HL-60 (cell line): ENCODE data around the gene TRPC4AP.

ENCODE experiments used
- DNase-seq, 2 experiments: peaks; one replicate each; pipeline ENCODE4 v3.0.0-alpha.2; 2010 to 2020; ENCODE audit warnings: low read depth in 1 of 2, low spot score in 1 of 2
- H3K27ac ChIP-seq: fragments of 250-450 bp; sonication (Bioruptor Pico); replicated peaks from 2 replicates; pipeline ENCODE4 v1.5.1; 2020; ENCODE audit warnings: mild to moderate bottlenecking, moderate library complexity
- H3K27me3 ChIP-seq: fragments of 250-450 bp; sonication (Bioruptor Pico); 2 replicates; pipeline ENCODE4 v1.5.1; 2021; ENCODE audit warnings: mild to moderate bottlenecking, moderate library complexity; ENCODE audit not compliant: insufficient read depth, poor library complexity, severe bottlenecking
- H3K4me3 ChIP-seq: replicated peaks from 2 replicates; pipeline ENCODE4 v1.5.1; 2011; ENCODE audit warnings: mild to moderate bottlenecking, control low read depth, low read length; ENCODE audit not compliant: insufficient read depth
- GABPA ChIP-seq: IDR thresholded peaks from 2 replicates; pipeline ENCODE4 v1.6.1; 2012; ENCODE audit warnings: low read depth
- POLR2AphosphoS5 ChIP-seq: IDR thresholded peaks from 2 replicates; pipeline ENCODE4 v1.6.1; 2012; ENCODE audit warnings: low read depth
- SPI1 ChIP-seq: IDR thresholded peaks from 2 replicates; pipeline ENCODE4 v1.6.1; 2012; ENCODE audit warnings: low read depth, mild to moderate bottlenecking, borderline replicate concordance
- TF ChIP-seq, protein P1 (sequence below): IDR thresholded peaks from 2 replicates; pipeline ENCODE4 v1.6.1; 2012; ENCODE audit warnings: low read depth; ENCODE audit not compliant: insufficient replicate concordance
- TF ChIP-seq, protein P2 (sequence below): IDR thresholded peaks from one replicate; pipeline ENCODE4 v1.5.1; 2011; ENCODE audit warnings: low read length, control low read depth, inconsistent platforms; ENCODE audit not compliant: insufficient read depth

The TRPC4AP gene

GRCh38 chr20:34992751-34993417, 99.7 kb downstream of the TRPC4AP start:
- Histone ChIP-seq H3K27me3 (no peaks in the 10 kb centered on the region), H3K27ac (no peak overlapping the region), H3K4me3 (no peak overlapping the region)
- DNase-seq: no peak
- TF ChIP-seq, protein P1, sequence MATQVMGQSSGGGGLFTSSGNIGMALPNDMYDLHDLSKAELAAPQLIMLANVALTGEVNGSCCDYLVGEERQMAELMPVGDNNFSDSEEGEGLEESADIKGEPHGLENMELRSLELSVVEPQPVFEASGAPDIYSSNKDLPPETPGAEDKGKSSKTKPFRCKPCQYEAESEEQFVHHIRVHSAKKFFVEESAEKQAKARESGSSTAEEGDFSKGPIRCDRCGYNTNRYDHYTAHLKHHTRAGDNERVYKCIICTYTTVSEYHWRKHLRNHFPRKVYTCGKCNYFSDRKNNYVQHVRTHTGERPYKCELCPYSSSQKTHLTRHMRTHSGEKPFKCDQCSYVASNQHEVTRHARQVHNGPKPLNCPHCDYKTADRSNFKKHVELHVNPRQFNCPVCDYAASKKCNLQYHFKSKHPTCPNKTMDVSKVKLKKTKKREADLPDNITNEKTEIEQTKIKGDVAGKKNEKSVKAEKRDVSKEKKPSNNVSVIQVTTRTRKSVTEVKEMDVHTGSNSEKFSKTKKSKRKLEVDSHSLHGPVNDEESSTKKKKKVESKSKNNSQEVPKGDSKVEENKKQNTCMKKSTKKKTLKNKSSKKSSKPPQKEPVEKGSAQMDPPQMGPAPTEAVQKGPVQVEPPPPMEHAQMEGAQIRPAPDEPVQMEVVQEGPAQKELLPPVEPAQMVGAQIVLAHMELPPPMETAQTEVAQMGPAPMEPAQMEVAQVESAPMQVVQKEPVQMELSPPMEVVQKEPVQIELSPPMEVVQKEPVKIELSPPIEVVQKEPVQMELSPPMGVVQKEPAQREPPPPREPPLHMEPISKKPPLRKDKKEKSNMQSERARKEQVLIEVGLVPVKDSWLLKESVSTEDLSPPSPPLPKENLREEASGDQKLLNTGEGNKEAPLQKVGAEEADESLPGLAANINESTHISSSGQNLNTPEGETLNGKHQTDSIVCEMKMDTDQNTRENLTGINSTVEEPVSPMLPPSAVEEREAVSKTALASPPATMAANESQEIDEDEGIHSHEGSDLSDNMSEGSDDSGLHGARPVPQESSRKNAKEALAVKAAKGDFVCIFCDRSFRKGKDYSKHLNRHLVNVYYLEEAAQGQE: no peak
- TF ChIP-seq, protein P2, sequence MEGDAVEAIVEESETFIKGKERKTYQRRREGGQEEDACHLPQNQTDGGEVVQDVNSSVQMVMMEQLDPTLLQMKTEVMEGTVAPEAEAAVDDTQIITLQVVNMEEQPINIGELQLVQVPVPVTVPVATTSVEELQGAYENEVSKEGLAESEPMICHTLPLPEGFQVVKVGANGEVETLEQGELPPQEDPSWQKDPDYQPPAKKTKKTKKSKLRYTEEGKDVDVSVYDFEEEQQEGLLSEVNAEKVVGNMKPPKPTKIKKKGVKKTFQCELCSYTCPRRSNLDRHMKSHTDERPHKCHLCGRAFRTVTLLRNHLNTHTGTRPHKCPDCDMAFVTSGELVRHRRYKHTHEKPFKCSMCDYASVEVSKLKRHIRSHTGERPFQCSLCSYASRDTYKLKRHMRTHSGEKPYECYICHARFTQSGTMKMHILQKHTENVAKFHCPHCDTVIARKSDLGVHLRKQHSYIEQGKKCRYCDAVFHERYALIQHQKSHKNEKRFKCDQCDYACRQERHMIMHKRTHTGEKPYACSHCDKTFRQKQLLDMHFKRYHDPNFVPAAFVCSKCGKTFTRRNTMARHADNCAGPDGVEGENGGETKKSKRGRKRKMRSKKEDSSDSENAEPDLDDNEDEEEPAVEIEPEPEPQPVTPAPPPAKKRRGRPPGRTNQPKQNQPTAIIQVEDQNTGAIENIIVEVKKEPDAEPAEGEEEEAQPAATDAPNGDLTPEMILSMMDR: no peak
- TF ChIP-seq SPI1 (0 out of 2 replicates have a peak, but pooled peaks have one; percentile 1), POLR2AphosphoS5 (0 out of 2 replicates have a peak, but pooled peaks have one; percentile 27), GABPA (no peak)

DNA sequence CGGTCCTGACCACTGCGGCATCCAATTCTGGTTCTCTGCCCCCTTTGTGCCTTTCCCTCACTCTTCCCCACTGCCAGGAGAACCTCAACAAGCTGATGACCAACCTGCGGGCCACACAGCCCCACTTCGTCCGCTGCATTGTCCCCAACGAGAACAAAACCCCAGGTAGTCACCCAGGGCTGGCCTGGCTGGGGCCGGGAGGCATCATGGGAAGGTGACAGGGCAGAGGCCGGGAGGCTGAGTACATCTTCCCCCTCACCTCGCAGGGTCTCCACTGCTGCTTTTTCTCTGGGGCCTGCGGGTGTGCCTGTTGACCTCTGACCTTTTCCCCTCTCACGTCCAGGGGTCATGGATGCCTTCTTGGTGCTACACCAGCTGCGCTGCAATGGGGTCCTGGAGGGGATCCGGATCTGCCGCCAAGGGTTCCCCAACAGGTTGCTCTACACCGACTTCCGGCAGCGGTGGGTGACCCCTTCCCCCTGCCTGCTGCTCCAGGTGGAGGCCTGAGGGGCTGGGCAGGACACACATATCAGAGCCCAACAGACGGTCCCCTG, 101.9 kb downstream of the TRPC4AP start:
- TF ChIP-seq, protein P2: no peak
- TF ChIP-seq SPI1 (no peak), GABPA (no peak), POLR2AphosphoS5 (no peak)
- TF ChIP-seq, protein P1: no peak
- H3K4me3 ChIP-seq: no peak overlapping the region
- no peaks in the 10 kb centered on the region for H3K27me3 ChIP-seq
- no peak overlapping the region for H3K27ac ChIP-seq
- no peak for DNase-seq

- DNase-seq: no peak
- no peak overlapping the region for H3K4me3 ChIP-seq
- no peaks in the 10 kb centered on the region for H3K27me3 ChIP-seq
- H3K27ac ChIP-seq: no peak overlapping the region
- TF ChIP-seq, protein P1: no peak
- TF ChIP-seq POLR2AphosphoS5 (no peak), SPI1 (no peak), GABPA (no peak)
- TF ChIP-seq, protein P2: no peak
These were observed 102.4 kb downstream of the TRPC4AP start for GRCh38 chr20:34990231-34990630.
